ENCODE results near the gene STX17. TPM values are rescaled to one million over a fixed set of nuclear protein-coding genes. Genes with fewer than 3 reads are reported as not detected.
"Not testable (repeated sequence)": the region's sequence is repeated elsewhere in the genome, so short reads cannot be mapped to it uniquely, and the experiment has no call there.

Gene STX17
- total RNA-seq = 10 to 100 TPM; 32.3 to 67.9 (median 50.1) TPM

DNA sequence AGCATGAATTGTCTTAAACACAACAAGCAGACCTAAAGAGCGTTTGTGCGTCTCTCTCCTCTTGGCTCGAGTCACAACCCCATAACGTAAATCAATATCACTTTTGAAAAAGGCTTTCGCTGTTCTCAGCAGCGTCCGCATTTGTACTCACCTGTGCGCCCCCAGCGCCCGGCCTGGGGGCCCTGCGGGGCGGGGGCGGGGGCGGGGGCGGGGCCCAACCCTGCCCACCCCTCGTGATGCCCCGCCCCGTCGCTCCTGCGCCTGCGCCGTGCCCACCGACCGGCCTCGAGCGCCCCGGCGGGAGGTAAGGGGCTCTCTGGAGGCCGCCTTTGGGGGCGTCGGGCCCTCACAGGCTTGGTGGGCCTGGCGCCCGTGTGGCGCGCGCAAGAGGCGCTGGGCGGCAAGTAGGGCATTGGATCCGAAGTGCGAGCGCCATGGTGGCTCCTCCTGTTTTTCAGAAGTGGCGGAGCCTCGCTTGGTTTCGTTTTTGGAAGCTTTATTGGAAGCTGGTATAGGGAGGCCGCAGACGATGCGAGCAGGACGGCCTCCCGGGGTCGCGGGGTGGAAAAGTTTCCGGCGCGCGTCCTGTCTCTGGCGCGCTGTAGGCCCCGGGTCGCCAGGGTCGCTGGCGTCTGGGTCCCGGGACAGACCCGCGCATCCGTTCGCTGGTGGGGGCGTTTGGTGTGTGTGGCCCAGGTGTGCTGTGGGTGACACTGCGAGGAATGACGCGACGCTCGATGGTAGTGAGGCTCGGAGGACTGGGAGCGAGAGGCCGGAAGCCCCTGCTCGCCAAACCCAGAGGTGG lies at the start of gene STX17:
STX17 (plus strand) TSS at position 252 of the 805 bp plus-strand sequence. CDS start 8,586 bp downstream, outside the sequence.
- peaks cover 0 to 5% of the 10 kb centered on the region in 2 donors for H3K4me1 ChIP-seq
- peak within 1 kb of the TSS; percentile 73 to 97 (median 94) for H3K4me3 ChIP-seq
- peak within 1 kb of the TSS; percentile 95 to 100 for H3K27ac ChIP-seq
- peak; percentile 65 to 71 for DNase-seq (ENCODE audit: low spot score in 2 of 2)
- intact Hi-C loops (cut with DNase I; ENCODE audit: low total_unique reads) = no loop called here
- peak; percentile 69 for TF ChIP-seq POLR2A (IDR thresholded peaks at IDR 0.05)
- peak; percentile 67 to 93 (median 80) for TF ChIP-seq POLR2AphosphoS5 (IDR thresholded peaks at IDR 0.05)
- TF ChIP-seq, protein P1, sequence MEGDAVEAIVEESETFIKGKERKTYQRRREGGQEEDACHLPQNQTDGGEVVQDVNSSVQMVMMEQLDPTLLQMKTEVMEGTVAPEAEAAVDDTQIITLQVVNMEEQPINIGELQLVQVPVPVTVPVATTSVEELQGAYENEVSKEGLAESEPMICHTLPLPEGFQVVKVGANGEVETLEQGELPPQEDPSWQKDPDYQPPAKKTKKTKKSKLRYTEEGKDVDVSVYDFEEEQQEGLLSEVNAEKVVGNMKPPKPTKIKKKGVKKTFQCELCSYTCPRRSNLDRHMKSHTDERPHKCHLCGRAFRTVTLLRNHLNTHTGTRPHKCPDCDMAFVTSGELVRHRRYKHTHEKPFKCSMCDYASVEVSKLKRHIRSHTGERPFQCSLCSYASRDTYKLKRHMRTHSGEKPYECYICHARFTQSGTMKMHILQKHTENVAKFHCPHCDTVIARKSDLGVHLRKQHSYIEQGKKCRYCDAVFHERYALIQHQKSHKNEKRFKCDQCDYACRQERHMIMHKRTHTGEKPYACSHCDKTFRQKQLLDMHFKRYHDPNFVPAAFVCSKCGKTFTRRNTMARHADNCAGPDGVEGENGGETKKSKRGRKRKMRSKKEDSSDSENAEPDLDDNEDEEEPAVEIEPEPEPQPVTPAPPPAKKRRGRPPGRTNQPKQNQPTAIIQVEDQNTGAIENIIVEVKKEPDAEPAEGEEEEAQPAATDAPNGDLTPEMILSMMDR (IDR thresholded peaks at IDR 0.05) = no peak
- no peaks in the 10 kb centered on the region for H3K27me3 ChIP-seq
- no peaks in the 10 kb centered on the region for H3K36me3 ChIP-seq
- no peaks in the 10 kb centered on the region for H3K9me3 ChIP-seq

GRCh38 chr9:99857576-99857975 lies 48.9 kb upstream of the STX17 start:
- H3K27ac ChIP-seq; DNase-seq (ENCODE audit: low spot score in 2 of 2); intact Hi-C loops (cut with DNase I; ENCODE audit: low total_unique reads); H3K9me3 ChIP-seq; H3K27me3 ChIP-seq; H3K36me3 ChIP-seq; H3K4me3 ChIP-seq; H3K4me1 ChIP-seq: not testable (repeated sequence)

DNA sequence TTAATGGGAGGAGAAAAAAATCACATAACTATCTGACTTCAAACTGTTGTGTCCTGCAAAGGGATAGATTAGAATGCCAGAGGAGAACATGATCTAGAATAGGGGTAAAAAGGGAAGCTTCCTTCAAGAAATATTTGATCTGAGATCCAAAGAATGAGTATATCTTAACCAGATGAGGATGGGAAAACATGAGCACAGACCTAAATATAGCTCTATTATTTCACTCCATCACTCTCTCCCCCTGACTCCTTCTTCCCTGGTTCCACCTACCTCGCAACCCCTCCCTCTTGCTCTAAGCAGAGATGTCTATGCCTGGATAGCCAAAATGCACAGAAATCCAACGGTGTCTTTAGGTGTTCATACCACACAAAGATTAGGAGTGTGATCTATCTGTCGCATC lies 48.4 kb upstream of the STX17 start:
- DNase-seq (ENCODE audit: low spot score in 2 of 2) = no peak
- Histone ChIP-seq H3K36me3 (no peaks in the 10 kb centered on the region), H3K4me3 (no peak overlapping the region), H3K27me3 (no peaks in the 10 kb centered on the region), H3K9me3 (no peaks in the 10 kb centered on the region), H3K27ac (no peak overlapping the region), H3K4me1 (no peaks in the 10 kb centered on the region)
- TF ChIP-seq POLR2AphosphoS5 (IDR thresholded peaks at IDR 0.05) = no peak
- TF ChIP-seq, protein P1 (IDR thresholded peaks at IDR 0.05) = no peak
- no peak for TF ChIP-seq POLR2A (IDR thresholded peaks at IDR 0.05)
- intact Hi-C loops (cut with DNase I; ENCODE audit: low total_unique reads) = no loop called here

GRCh38 chr9:99859243-99859980 lies 47.0 kb upstream of the STX17 start:
- no peaks in the 10 kb centered on the region for H3K4me1 ChIP-seq
- no peak overlapping the region for H3K27ac ChIP-seq
- intact Hi-C loops (cut with DNase I; ENCODE audit: low total_unique reads) = no loop called here
- H3K27me3 ChIP-seq = no peaks in the 10 kb centered on the region
- TF ChIP-seq POLR2AphosphoS5 (IDR thresholded peaks at IDR 0.05) (no peak), POLR2A (IDR thresholded peaks at IDR 0.05) (no peak)
- TF ChIP-seq, protein P1 (IDR thresholded peaks at IDR 0.05) = no peak
- no peak for DNase-seq (ENCODE audit: low spot score in 2 of 2)
- H3K4me3 ChIP-seq = no peak overlapping the region
- H3K9me3 ChIP-seq = no peaks in the 10 kb centered on the region
- H3K36me3 ChIP-seq = no peaks in the 10 kb centered on the region

GRCh38 chr9:99860266-99860665 lies 46.2 kb upstream of the STX17 start:
- intact Hi-C loops (cut with DNase I; ENCODE audit: low total_unique reads) = no loop called here
- Histone ChIP-seq H3K4me1 (no peaks in the 10 kb centered on the region), H3K4me3 (no peak overlapping the region), H3K27ac (no peak overlapping the region), H3K36me3 (no peaks in the 10 kb centered on the region), H3K9me3 (no peaks in the 10 kb centered on the region), H3K27me3 (no peaks in the 10 kb centered on the region)
- no peak for DNase-seq (ENCODE audit: low spot score in 2 of 2)
- TF ChIP-seq, protein P1 (IDR thresholded peaks at IDR 0.05) = no peak
- no peak for TF ChIP-seq POLR2A (IDR thresholded peaks at IDR 0.05)
- no peak for TF ChIP-seq POLR2AphosphoS5 (IDR thresholded peaks at IDR 0.05)

Measured in breast epithelium (tissue), 4 donors.